NCI-H1694 (cell line): ENCODE measurements around the gene ZNF468.
"Not testable (repeated sequence)": the region's sequence is repeated elsewhere in the genome, so short reads cannot be mapped to it uniquely, and the experiment has no call there.

Source experiments
- DNase-seq: peaks from one replicate; lab custom pipeline; 2025; lab: John Stamatoyannopoulos, UW

The ZNF468 gene

DNA sequence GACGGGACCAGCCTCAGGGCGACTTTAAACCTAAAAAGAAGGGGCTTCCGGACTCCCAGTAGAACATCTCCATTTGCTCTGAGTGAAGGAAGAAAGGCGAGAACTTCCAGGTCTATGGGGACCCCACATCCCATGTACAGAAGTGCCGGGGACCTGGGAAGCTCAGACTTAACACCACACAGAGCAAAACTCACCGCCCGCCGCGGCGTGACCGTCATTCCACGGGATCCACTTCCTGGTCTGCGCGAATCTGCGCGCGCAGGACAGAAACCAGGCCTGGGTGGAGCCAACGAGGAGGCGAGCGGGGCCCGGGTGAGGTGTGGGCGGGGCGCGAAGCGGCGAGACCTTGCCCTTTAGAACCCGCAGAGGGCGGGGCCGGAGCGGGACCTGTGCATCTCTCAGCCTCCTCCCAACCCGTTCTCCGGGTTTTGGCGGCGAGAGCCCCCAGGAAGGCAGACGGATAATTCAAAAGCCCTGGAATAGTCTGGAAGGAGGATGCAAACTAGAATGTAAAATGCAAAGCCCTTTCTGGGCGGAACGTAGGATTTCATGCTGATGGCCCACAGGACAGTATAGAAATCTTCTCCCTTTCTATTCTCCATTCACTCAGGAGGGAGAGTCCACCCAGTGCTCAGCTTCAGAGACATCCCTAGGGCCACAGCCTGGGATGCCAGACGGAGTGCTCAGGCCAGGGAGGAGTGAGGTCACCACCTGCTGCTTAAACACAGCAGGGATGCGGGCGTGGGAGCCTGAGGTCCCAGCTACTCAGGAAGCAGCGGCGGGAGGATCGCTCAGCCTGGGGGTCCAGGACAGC lies at the start of gene ZNF468:
Gene ZNF468, minus strand, starts transcription at position 242 of the 814 bp plus-strand sequence. CDS start 3,347 bp downstream, outside the sequence.
- DNase-seq: not testable (repeated sequence)

- not testable (repeated sequence) for DNase-seq
Measured at GRCh38 chr19:52904052-52904780, 46.8 kb upstream of the ZNF468 start.

DNA sequence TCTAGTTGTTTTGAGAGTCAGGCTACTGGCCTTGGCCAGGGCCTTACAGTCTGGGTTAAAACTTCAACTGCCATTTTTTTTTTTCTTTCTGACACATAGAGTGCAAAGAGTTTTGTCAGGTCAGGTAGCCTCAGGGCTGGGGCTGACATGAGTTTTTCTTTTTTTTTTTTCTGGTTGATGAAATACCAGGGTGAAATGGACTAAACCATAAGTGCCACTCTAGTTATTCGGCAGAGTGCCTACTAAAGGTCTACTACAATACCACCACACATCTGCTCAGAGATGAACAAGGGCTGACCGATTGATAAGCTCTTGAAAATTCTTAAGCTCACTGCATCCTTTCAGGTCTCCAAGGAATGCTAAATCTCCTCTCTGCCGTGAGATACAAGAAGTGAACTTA lies 44.4 kb upstream of the ZNF468 start:
- no peak for DNase-seq

- not testable (repeated sequence) for DNase-seq
Measured at GRCh38 chr19:52898596-52898995, 41.2 kb upstream of the ZNF468 start.

DNA sequence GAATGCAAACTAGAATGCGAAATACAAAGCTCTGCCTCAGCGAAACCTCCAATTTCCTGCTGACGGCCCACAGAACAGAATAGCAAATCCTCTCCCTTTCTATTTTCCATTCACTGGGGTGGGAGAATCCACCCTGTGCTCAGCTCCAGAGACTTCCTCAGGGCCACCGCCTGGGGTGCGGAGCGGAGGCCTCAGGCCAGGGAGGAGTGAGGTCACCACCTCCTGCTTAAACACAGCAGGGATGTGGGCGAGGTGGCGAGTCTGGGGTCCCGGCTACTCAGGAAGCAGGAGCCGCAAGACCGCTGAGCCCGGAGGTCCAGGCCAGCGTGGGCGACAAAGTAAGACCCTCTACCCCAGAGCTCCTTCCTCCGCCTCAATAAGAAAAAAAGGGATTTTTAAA lies 40.7 kb upstream of the ZNF468 start:
- DNase-seq: no peak

DNA sequence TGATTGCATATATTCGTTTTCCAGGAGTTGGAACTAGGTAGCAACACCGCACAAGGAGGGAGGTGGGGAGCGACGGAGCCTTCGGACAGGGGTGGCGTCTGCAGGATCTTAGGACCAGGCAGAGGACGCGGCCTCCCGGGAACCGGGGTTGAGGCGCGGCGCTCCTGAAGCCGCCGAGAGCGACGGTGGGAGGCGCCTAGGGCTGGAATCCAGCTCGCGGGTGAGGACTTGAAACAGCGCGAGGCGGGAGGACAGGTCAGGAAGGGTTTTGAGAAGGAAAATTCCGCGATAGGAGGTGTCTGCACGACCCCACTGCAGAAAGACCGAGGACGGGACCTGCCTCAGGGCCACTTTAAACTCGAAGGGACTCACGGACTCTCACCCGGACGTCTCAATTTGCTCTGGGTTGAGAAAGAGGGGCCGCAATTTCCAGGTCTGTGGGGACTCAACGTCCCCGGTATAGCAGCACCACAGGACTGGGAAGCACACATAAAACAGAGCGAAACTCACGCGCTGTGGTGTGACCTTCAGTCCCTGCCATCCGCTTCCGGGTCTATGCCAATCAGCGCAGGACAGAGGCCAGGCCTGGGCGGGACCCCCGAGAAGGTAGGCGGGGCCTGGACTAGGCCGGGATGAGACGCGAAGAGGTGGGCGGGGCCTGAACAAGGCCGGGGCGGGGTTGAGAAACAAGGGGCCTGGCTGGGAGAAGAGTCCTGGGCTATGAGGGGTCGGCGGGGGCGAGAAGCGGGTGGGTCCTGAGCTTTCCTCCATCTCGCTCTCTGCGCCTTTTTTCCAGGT lies 39.9 kb upstream of the ZNF468 start, which contains the start of gene ZNF320:
Gene ZNF320, minus strand, starts transcription at position 498 of the 798 bp plus-strand sequence. CDS start 7,380 bp downstream, outside the sequence.
- no peak for DNase-seq

DNA sequence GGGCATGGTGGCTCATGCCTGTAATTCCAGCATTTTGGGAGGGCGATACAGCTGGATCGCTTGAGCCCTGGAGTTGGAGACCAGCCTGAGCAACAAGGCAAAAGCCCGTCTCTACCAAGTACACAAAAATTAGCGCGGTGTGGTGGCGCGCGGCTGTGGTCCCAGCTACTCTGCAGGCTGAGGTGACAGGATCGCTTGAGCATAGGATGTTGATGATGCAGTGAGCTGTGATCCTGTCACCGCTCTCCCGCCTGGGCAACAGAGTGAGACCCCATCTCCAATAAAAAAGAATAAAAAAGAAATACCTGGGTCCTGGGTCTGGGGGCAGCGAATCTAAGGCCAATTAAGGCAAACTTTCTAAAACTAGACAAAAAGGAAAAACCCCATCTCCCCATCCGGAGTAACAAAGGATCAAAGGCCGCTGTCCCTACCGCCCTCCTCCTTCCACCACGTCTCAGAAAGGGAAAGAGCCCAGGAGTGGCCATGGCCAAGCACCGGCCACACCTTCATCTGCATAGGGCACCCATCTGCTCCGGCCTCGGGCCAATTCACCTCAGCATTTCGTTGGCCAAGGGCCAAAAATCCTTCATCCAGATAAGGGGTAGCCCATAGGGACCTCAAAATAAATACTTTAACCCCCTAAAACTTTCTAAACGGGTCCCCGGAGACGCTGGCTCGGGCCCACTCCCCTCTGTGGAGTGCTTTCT lies 39.2 kb upstream of the ZNF468 start:
- DNase-seq: no peak

GRCh38 chr19:52891336-52891735 lies 33.9 kb upstream of the ZNF468 start:
- DNase-seq: no peak

DNA sequence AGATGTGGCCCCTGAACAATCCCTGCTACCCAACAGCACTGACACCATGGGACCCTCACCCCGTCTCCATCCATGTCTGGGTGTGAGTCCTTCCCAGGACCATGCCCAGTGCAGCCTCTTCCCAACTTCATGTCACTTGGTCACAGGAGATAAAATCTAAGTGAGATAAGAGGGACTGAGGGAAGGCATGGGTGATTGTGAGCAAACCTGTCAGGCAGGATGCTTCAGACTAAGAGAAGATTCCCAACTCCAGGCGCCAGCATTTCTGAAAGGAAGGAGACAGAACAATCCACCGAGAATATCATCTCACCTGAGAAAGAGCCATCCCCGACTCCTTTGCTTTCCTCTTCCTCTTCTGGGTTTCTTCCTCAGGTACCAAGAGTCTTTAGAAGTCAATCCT lies 32.5 kb upstream of the ZNF468 start:
- DNase-seq: no peak

DNA sequence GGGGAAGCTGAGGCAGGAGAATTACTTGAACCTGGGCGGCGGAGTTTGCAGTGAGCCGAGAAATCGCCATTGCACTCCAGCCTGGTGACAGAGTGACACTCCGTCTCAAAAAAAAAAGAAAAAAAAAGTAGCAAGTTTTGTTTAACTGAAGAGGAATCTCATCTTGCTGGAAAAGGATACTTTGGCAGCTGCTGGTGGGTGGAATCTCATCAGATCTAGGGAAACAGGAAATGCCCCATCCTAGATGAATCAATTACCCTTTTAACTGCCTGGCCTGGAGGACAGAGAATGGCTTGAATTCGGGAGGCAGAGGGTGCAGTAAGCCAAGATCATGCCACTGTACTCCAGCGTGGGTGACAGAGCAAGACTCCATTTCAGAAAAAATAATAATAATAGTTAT lies 31.7 kb upstream of the ZNF468 start:
- no peak for DNase-seq

GRCh38 chr19:52880895-52881389 lies 23.5 kb upstream of the ZNF468 start:
- DNase-seq: no peak

DNA sequence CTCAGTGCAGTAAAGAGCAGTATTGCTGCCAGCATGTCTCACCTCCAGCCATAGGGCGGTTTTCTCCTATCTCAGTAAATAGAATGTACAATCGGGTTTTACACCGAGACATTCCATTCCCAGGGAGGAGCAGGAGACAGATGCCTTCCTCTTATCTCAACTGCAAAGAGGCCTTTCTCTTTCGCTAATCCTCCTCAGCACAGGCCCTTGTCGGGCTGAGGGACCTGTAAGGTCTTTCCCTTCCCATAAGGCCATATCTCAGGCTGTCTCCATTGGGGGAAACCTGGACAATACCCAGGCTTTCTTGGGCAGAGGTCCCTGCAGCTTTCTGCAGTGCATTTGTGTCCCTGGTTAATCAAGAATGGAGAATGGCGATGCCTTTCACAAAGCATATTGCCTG lies 15.6 kb upstream of the ZNF468 start:
- DNase-seq: not testable (repeated sequence)

DNA sequence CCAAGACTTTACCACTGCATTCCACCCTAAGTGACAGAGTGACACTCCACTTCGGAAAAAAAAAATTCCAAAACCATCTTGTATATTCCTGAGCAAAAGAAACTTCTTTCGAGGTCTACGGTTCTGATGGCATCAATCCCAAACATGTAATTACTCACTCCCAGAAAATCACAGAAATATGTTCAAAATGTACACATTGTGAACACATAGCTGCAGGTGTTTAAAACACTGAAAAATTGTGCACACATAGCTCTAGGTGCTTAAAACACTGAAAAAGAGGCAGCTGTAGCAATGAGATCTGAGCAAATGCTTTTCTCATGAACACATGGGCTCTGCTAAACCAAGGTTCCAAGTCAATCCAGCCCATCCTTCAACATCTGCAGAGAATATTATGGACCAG lies 14.0 kb upstream of the ZNF468 start:
- DNase-seq: no peak

- DNase-seq: not testable (repeated sequence)
Measured at GRCh38 chr19:52868031-52868430, 10.6 kb upstream of the ZNF468 start.

- DNase-seq: not testable (repeated sequence)
Measured at GRCh38 chr19:52856540-52857377, 660 bp downstream of the ZNF468 start.

DNA sequence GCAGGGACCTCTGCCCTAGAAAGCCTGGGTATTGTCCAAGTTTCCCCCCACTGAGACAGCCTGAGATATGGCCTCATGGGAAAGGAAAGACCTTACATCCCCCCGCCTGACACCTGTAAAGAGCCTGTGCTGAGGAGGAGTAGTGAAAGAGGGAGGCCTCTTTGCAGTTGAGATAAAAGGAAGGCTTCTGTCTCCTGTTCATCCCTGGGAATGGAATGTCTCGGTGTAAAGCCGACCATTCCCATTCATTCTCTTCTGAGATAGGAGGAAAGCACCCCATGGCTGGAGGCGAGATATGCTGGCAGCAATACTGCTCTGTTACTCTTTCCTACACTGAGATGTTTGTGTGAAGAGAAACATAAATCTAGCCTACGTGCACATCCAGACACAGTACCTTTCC lies 10.1 kb downstream of the ZNF468 start:
- DNase-seq: not testable (repeated sequence)

GRCh38 chr19:52840825-52841465 lies 16.5 kb downstream of the ZNF468 start:
- DNase-seq: not testable (repeated sequence)

DNA sequence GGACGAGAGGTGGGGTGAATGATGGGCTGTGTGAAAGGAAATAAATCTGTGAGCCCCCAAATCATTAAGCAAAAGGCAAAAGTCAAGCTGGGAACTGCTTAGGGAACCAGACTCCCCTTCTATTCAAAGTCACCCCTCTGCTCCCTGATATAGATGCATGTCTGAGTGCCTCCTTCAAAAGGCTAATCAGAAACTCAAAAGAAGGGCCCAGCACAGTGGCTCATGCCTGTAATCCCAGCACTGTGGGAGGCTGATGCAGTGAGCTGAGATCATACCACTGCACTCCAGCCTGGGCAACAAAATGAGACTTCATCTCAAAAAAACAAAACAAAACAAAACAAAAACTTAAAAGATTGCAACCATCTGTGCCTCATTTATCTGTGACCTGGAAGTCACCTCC lies 23.1 kb downstream of the ZNF468 start:
- not testable (repeated sequence) for DNase-seq

GRCh38 chr19:52833541-52833940 lies 23.9 kb downstream of the ZNF468 start:
- DNase-seq: not testable (repeated sequence)

DNA sequence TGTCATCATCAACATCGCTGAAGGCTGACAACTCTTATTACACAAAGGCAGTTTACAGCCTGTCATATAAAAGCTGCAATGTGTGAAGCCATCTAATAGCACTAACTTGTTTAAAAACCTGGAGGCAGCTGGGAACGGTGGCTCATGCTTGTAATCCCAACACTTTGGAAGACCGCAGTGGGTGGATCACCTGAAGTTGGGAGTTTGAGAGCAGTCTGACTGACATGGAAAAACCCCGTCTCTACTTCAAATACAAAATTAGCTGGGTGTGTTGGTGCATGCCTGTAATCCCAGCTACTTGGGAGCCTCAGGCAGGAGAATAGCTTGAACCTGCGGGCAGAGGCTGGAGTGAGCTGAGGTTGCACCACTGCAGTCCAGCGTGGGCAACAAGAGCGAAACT lies 27.6 kb downstream of the ZNF468 start:
- not testable (repeated sequence) for DNase-seq
